BE2C (cell line): ENCODE measurements around the gene GLS2.
A peak's percentile ranks its signal among the peaks of the same experiment; 100 is the strongest.

Source experiments
- DNase-seq: peaks from one replicate; pipeline ENCODE4 v3.0.0-alpha.2; 2020
- H3K27me3 ChIP-seq: fragments of 250-450 bp; sonication (Bioruptor Pico); 2 replicates; pipeline ENCODE4 v1.5.1; 2020; ENCODE audit warnings: mild to moderate bottlenecking
- H3K36me3 ChIP-seq: fragments of 250-450 bp; sonication (Bioruptor Pico); 2 replicates; pipeline ENCODE4 v1.5.1; 2020; ENCODE audit warnings: mild to moderate bottlenecking
- H3K4me1 ChIP-seq: fragments of 250-450 bp; sonication (Bioruptor Pico); 2 replicates; pipeline ENCODE4 v1.5.1; 2020
- H3K4me3 ChIP-seq: 2 replicates; pipeline ENCODE4 v1.5.1; 2011; ENCODE audit warnings: low read depth, low read length
- H3K9me3 ChIP-seq: fragments of 250-450 bp; sonication (Bioruptor Pico); 2 replicates; pipeline ENCODE4 v1.5.1; 2020
- TF ChIP-seq, protein P1 (sequence below): IDR thresholded peaks from 2 replicates; pipeline ENCODE4 v1.5.1; 2012; ENCODE audit warnings: mild to moderate bottlenecking, low read depth, low read length

GLS2 gene

GRCh38 chr12:56476972-56477432, 11.0 kb downstream of the GLS2 start:
- no peaks in the 10 kb centered on the region for H3K27me3 ChIP-seq
- no peak for DNase-seq
- H3K4me3 ChIP-seq, result no peak overlapping the region
- no peaks in the 10 kb centered on the region for H3K36me3 ChIP-seq
- TF ChIP-seq, protein P1, sequence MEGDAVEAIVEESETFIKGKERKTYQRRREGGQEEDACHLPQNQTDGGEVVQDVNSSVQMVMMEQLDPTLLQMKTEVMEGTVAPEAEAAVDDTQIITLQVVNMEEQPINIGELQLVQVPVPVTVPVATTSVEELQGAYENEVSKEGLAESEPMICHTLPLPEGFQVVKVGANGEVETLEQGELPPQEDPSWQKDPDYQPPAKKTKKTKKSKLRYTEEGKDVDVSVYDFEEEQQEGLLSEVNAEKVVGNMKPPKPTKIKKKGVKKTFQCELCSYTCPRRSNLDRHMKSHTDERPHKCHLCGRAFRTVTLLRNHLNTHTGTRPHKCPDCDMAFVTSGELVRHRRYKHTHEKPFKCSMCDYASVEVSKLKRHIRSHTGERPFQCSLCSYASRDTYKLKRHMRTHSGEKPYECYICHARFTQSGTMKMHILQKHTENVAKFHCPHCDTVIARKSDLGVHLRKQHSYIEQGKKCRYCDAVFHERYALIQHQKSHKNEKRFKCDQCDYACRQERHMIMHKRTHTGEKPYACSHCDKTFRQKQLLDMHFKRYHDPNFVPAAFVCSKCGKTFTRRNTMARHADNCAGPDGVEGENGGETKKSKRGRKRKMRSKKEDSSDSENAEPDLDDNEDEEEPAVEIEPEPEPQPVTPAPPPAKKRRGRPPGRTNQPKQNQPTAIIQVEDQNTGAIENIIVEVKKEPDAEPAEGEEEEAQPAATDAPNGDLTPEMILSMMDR, result no peak
- no peaks in the 10 kb centered on the region for H3K4me1 ChIP-seq
- H3K9me3 ChIP-seq, result no peaks in the 10 kb centered on the region

DNA sequence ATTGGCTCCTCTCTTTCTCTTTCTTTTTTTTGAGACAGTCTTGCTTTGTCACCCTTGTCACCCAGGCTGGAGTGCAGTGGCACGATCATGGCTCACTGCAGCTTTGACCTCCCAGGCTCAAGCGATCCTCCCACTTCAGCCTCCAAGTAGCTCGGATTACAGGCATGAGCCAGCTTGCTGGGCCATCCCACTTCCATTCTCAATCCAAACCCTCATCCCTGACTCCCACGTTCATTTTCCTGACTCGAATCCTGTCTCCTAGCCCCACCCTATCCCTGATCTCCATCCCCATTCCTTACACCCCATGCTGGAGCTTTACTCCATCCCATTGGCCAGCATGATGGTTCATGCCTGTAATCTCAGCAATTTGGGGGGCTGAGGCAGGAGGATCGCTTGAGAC, 11.8 kb downstream of the GLS2 start:
- H3K9me3 ChIP-seq, result no peaks in the 10 kb centered on the region
- H3K36me3 ChIP-seq, result no peaks in the 10 kb centered on the region
- TF ChIP-seq, protein P1, result no peak
- no peaks in the 10 kb centered on the region for H3K27me3 ChIP-seq
- no peak for DNase-seq
- no peaks in the 10 kb centered on the region for H3K4me1 ChIP-seq
- no peak overlapping the region for H3K4me3 ChIP-seq

DNA sequence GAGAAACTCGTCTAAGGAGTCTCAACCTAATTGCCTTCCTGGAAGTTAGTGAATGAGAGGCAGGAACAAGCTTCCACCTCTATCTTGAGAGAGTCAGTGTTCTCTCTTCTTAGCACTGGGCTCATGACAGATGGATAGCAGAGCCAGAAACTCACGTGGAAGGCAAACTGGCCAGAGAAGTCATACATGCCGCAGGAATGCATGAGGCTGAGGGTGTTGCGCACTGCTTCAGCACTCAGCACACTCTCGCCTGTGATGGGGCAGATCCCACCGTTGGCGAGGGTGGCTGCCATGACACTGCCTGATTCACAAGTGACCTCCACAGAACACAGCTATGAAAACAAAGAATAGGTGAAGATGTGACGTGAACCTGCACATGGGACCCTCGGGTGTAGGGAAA, 13.6 kb downstream of the GLS2 start:
- DNase-seq, result no peak
- H3K27me3 ChIP-seq, result no peaks in the 10 kb centered on the region
- H3K4me3 ChIP-seq, result no peak overlapping the region
- no peaks in the 10 kb centered on the region for H3K9me3 ChIP-seq
- 0 out of 2 replicates have a peak, but pooled peaks cover 2% of the 10 kb centered on the region for H3K4me1 ChIP-seq
- TF ChIP-seq, protein P1, result no peak
- peaks cover 5% of the 10 kb centered on the region; the same call in 1 of the 2 replicates for H3K36me3 ChIP-seq

- 0 out of 2 replicates have a peak, but pooled peaks cover 2% of the 10 kb centered on the region for H3K4me1 ChIP-seq
- H3K36me3 ChIP-seq, result peaks cover 5% of the 10 kb centered on the region; the same call in 1 of the 2 replicates
- no peaks in the 10 kb centered on the region for H3K27me3 ChIP-seq
- TF ChIP-seq, protein P1, result no peak
- peak overlapping the region; percentile 96 for H3K4me3 ChIP-seq
- H3K9me3 ChIP-seq, result no peaks in the 10 kb centered on the region
- peak; percentile 19 for DNase-seq
Measured at GRCh38 chr12:56469007-56469930, 18.7 kb downstream of the GLS2 start.

- Histone ChIP-seq H3K36me3 (peaks cover 5% of the 10 kb centered on the region; the same call in 1 of the 2 replicates), H3K4me3 (peak within 1 kb of the TSS; percentile 96), H3K4me1 (0 out of 2 replicates have a peak, but pooled peaks cover 2% of the 10 kb centered on the region), H3K9me3 (no peaks in the 10 kb centered on the region), H3K27me3 (no peaks in the 10 kb centered on the region)
- DNase-seq, result peak; percentile 95
- TF ChIP-seq, protein P1, result peak; percentile 39
Measured at GRCh38 chr12:56468216-56469006, 19.6 kb downstream of the GLS2 start, which contains the start of gene SPRYD4. Gene SPRYD4, plus strand, starts transcription at chr12:56468578. Its CDS starts 14 bp downstream, at chr12:56468592.
